HepG2 (cell line): Measurements from ENCODE around the gene LTB4R. TPM values are rescaled to one million over a fixed set of nuclear protein-coding genes. Genes with fewer than 3 reads are reported as not detected.

Experiments
- ARID3A ChIP-seq: IDR thresholded peaks from 2 replicates; pipeline ENCODE4 v1.6.1; 2012; ENCODE audit warnings: low read depth, low read length, improper control_type of control experiment
- BRCA1 ChIP-seq: sonication (generic); formaldehyde crosslinking; IDR thresholded peaks from 2 replicates; pipeline ENCODE4 v1.4.0; 2020; ENCODE audit warnings: missing genetic modification reagents
- E2F5 ChIP-seq: sonication (generic); formaldehyde crosslinking; conservative IDR thresholded peaks from 2 replicates; pipeline ENCODE4 v1.4.0; 2020; ENCODE audit warnings: missing genetic modification reagents
- ETV6 ChIP-seq: sonication (generic); formaldehyde crosslinking; conservative IDR thresholded peaks from 2 replicates; pipeline ENCODE4 v1.4.0; 2020; ENCODE audit warnings: missing genetic modification reagents
- HNRNPLL ChIP-seq: fragments of 200-400 bp; formaldehyde crosslinking; IDR thresholded peaks from 2 replicates; pipeline ENCODE4 v1.6.1; 2017; ENCODE audit warnings: mild to moderate bottlenecking, low read depth, low read length; ENCODE audit not compliant: poor library complexity, severe bottlenecking
- HNRNPUL1 ChIP-seq: fragments of 200-400 bp; formaldehyde crosslinking; IDR thresholded peaks from 2 replicates; pipeline ENCODE4 v1.6.1; 2017; ENCODE audit warnings: low read depth, mild to moderate bottlenecking, low read length, moderate library complexity
- RXRA ChIP-seq: sonication (generic); formaldehyde crosslinking; IDR thresholded peaks from 2 replicates; pipeline ENCODE4 v1.5.1; 2020; ENCODE audit warnings: missing genetic modification reagents
- SKI ChIP-seq: fragments of 450-650 bp; IDR thresholded peaks from one replicate; pipeline ENCODE4 v1.6.1; 2018; ENCODE audit warnings: mild to moderate bottlenecking; ENCODE audit not compliant: partially characterized antibody
- TBX3 ChIP-seq: fragments of 450-650 bp; IDR thresholded peaks from 2 replicates; pipeline ENCODE4 v1.6.1; 2017; ENCODE audit warnings: antibody characterized with exemption, mild to moderate bottlenecking, inconsistent platforms, borderline replicate concordance
- ZNF350 ChIP-seq: sonication (generic); formaldehyde crosslinking; IDR thresholded peaks from 2 replicates; pipeline ENCODE4 v1.4.0; 2020; ENCODE audit warnings: mild to moderate bottlenecking, low read depth, missing genetic modification reagents, borderline replicate concordance
- ZNF44 ChIP-seq: sonication (generic); formaldehyde crosslinking; IDR thresholded peaks from 2 replicates; pipeline ENCODE4 v1.5.1; 2020; ENCODE audit warnings: mild to moderate bottlenecking, missing genetic modification reagents
- ZNF772 ChIP-seq: sonication (generic); formaldehyde crosslinking; IDR thresholded peaks from 2 replicates; pipeline ENCODE4 v1.5.0; 2020; ENCODE audit warnings: mild to moderate bottlenecking, missing genetic modification reagents
- ZNF816 ChIP-seq: sonication (generic); formaldehyde crosslinking; IDR thresholded peaks from 2 replicates; pipeline ENCODE4 v1.8.0; 2022; ENCODE audit warnings: missing genetic modification reagents, mild to moderate bottlenecking, borderline replicate concordance
- polyA plus RNA-seq, 8 experiments: library from polyadenylated mRNA; depleted of rRNA in 3 of 8; stranded (reverse) in 7 of 8; unstranded in 1 of 8; fragments of >200 nt; fragmentation: Illumina TruSeq in 4 of 8; extraction: Trizol in 4 of 8; gene quantifications; 2 replicates each; pipeline versions ENCODE4 v1.2.1 to v1.2.3, GENCODE V29; 2011 to 2016; ENCODE audit warnings: low read depth in 4 of 8, missing spikeins in 1 of 8, mixed read lengths in 1 of 8; ENCODE audit not compliant: insufficient read depth in 1 of 8
- total RNA-seq, 5 experiments: library from RNA; depleted of rRNA; stranded (reverse); fragments of >200 nt; fragmentation: Illumina TruSeq; extraction: Trizol; gene quantifications; 2 replicates each; pipeline ENCODE4 v1.2.3, GENCODE V29; 2016; ENCODE audit warnings: low read depth in 1 of 5
- TF ChIP-seq, protein P1 (sequence below): sonication (generic); formaldehyde crosslinking; IDR thresholded peaks from 2 replicates; pipeline ENCODE4 v1.8.1; 2022; ENCODE audit warnings: mild to moderate bottlenecking, missing genetic modification reagents
- TF ChIP-seq, protein P2 (sequence below): IDR thresholded peaks from 2 replicates; pipeline ENCODE4 v1.6.1; 2016; ENCODE audit warnings: low read depth
- TF ChIP-seq, protein P3 (sequence below): sonication (generic); formaldehyde crosslinking; IDR thresholded peaks from 2 replicates; pipeline ENCODE4 v1.5.1; 2020; ENCODE audit warnings: mild to moderate bottlenecking, moderate library complexity, missing genetic modification reagents
- TF ChIP-seq, protein P4 (sequence below): sonication (generic); formaldehyde crosslinking; conservative IDR thresholded peaks from 2 replicates; pipeline ENCODE4 v1.4.0; 2020; ENCODE audit warnings: missing genetic modification reagents

The LTB4R gene
- total and polyA plus RNA-seq, 2 of the 13 experiments (the other 11 are each of a cell fraction or from before 2014, with no cell fraction given): 3.2 to 8.2 TPM

DNA sequence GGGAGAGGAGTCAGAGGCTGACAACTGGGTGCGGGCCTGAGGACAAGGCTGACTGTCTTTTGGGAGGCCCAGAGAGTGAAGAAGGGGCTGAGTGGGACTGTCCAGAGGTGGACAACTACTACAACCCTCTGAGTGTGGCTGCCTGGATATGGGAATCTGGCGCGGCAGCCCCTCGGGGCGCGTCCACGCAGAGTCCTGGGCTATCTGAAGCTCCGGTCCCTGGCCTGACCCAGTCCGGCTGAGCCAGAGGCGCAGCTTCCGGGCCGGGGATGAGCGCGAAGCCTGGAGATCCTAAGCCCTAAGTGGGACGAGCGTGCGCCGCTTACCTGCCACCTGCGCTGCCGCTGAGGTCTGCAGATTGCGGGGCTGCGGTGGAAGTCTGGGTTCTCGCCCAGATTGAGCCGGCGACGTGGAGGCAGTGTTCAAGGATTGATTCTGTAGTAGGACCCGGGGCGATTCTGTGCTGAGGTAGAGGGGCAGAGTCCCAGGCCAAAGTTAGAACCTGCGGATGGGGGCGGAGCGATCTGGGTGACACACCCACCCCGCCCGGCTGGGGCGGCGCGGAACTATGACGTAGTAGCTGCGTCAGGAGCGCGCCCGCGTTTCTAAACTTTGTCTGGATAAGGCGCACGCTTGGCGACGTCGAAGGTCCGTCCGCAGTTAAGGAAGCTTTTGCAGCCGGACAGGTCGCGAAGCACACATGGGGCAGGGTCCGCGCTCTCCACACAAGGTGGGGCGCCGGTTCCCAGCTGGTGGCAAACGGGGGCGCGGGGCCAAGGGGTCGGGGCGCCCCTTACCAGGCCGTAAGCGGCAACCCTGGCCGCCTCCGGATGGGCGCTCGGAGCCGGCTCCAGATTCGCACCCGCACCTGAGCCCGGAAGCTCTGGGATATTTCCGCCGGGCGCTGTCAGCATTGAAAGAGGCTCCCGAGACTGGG, 11.8 kb upstream of the LTB4R start, which contains the start of the genes DHRS1 and NOP9 (continued):
- TF ChIP-seq ETV6 (CRISPR knock-in tag) (peak; percentile 75), TBX3 (peak; percentile 24; the same call in 1 of the 2 replicates), SKI (peak; percentile 75), E2F5 (CRISPR knock-in tag) (peak; percentile 76), RXRA (CRISPR knock-in tag) (peak; percentile 72; the same call in 1 of the 2 replicates), BRCA1 (peak; percentile 99), ZNF44 (CRISPR knock-in tag) (peak; percentile 100), ZNF772 (CRISPR knock-in tag) (peak; percentile 96), ARID3A (0 out of 2 replicates have a peak, but pooled peaks have one; percentile 56), ZNF816 (CRISPR knock-in tag) (peak; percentile 97), ZNF350 (CRISPR knock-in tag) (peak; percentile 99), HNRNPUL1 (no peak), HNRNPLL (peak; percentile 94)
- TF ChIP-seq, protein P1, sequence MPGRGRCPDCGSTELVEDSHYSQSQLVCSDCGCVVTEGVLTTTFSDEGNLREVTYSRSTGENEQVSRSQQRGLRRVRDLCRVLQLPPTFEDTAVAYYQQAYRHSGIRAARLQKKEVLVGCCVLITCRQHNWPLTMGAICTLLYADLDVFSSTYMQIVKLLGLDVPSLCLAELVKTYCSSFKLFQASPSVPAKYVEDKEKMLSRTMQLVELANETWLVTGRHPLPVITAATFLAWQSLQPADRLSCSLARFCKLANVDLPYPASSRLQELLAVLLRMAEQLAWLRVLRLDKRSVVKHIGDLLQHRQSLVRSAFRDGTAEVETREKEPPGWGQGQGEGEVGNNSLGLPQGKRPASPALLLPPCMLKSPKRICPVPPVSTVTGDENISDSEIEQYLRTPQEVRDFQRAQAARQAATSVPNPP (CRISPR knock-in tag): peak; percentile 90
- TF ChIP-seq, protein P2, sequence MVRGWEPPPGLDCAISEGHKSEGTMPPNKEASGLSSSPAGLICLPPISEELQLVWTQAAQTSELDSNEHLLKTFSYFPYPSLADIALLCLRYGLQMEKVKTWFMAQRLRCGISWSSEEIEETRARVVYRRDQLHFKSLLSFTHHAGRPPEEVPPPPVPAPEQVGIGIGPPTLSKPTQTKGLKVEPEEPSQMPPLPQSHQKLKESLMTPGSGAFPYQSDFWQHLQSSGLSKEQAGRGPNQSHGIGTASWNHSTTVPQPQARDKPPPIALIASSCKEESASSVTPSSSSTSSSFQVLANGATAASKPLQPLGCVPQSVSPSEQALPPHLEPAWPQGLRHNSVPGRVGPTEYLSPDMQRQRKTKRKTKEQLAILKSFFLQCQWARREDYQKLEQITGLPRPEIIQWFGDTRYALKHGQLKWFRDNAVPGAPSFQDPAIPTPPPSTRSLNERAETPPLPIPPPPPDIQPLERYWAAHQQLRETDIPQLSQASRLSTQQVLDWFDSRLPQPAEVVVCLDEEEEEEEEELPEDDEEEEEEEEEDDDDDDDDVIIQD (CRISPR knock-in tag): peak; percentile 82
- TF ChIP-seq, protein P3, sequence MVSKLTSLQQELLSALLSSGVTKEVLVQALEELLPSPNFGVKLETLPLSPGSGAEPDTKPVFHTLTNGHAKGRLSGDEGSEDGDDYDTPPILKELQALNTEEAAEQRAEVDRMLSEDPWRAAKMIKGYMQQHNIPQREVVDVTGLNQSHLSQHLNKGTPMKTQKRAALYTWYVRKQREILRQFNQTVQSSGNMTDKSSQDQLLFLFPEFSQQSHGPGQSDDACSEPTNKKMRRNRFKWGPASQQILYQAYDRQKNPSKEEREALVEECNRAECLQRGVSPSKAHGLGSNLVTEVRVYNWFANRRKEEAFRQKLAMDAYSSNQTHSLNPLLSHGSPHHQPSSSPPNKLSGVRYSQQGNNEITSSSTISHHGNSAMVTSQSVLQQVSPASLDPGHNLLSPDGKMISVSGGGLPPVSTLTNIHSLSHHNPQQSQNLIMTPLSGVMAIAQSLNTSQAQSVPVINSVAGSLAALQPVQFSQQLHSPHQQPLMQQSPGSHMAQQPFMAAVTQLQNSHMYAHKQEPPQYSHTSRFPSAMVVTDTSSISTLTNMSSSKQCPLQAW (CRISPR knock-in tag): peak; percentile 87
- TF ChIP-seq, protein P4, sequence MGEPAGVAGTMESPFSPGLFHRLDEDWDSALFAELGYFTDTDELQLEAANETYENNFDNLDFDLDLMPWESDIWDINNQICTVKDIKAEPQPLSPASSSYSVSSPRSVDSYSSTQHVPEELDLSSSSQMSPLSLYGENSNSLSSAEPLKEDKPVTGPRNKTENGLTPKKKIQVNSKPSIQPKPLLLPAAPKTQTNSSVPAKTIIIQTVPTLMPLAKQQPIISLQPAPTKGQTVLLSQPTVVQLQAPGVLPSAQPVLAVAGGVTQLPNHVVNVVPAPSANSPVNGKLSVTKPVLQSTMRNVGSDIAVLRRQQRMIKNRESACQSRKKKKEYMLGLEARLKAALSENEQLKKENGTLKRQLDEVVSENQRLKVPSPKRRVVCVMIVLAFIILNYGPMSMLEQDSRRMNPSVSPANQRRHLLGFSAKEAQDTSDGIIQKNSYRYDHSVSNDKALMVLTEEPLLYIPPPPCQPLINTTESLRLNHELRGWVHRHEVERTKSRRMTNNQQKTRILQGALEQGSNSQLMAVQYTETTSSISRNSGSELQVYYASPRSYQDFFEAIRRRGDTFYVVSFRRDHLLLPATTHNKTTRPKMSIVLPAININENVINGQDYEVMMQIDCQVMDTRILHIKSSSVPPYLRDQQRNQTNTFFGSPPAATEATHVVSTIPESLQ (CRISPR knock-in tag): 0 out of 2 replicates have a peak, but pooled peaks have one; percentile 93
